ENCODE results near the gene SYVN1.

DNA sequence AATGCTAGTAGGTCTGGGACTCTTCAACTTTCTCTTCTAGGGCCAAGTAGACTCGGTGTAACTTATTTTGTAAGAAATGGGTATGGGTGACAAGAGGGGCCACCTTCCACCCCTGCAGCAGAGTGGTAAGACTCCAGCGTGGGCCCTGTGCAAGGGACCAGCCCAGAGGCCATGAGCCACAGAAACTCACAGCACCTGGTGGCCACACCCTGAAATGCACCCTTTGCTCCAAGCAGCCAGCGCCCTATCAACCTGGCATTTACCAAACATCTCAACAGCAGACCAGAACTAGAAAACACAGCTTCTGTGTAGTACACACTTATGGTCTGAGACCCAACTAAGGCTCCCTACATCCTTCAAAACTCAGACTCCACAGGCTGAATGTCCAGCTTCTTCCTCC, 56.2 kb downstream of the SYVN1 start:
- TF ChIP-seq, protein P1, sequence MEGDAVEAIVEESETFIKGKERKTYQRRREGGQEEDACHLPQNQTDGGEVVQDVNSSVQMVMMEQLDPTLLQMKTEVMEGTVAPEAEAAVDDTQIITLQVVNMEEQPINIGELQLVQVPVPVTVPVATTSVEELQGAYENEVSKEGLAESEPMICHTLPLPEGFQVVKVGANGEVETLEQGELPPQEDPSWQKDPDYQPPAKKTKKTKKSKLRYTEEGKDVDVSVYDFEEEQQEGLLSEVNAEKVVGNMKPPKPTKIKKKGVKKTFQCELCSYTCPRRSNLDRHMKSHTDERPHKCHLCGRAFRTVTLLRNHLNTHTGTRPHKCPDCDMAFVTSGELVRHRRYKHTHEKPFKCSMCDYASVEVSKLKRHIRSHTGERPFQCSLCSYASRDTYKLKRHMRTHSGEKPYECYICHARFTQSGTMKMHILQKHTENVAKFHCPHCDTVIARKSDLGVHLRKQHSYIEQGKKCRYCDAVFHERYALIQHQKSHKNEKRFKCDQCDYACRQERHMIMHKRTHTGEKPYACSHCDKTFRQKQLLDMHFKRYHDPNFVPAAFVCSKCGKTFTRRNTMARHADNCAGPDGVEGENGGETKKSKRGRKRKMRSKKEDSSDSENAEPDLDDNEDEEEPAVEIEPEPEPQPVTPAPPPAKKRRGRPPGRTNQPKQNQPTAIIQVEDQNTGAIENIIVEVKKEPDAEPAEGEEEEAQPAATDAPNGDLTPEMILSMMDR (IDR thresholded peaks at IDR 0.05) = peak; percentile 90
- TF ChIP-seq POLR2AphosphoS5 (IDR thresholded peaks at IDR 0.05; ENCODE audit: low read depth, low read length) = no peak
